HG03064 (cell line): ENCODE data around the gene STX7.

Experiments
- ATAC-seq: cut with Tn5 transposase; IDR thresholded peaks from one replicate; pipeline ENCODE4 v1.9.1; 2021; ENCODE audit warnings: low read depth; ENCODE audit not compliant: unreplicated experiment

The STX7 gene

GRCh38 chr6:132479131-132479530 is 33.8 kb downstream of the STX7 start:
- ATAC-seq: no peak

GRCh38 chr6:132478674-132479073 is 34.2 kb downstream of the STX7 start:
- no peak for ATAC-seq

GRCh38 chr6:132478266-132478665 is 34.6 kb downstream of the STX7 start:
- no peak for ATAC-seq

GRCh38 chr6:132476688-132477087 is 36.2 kb downstream of the STX7 start:
- ATAC-seq: no peak

GRCh38 chr6:132475925-132476324 is 37.0 kb downstream of the STX7 start:
- ATAC-seq: no peak

- no peak for ATAC-seq
Measured at GRCh38 chr6:132471787-132472186, 41.1 kb downstream of the STX7 start.

- no peak for ATAC-seq
Measured at GRCh38 chr6:132466952-132467351, 46.0 kb downstream of the STX7 start.

- ATAC-seq: no peak
Measured at GRCh38 chr6:132465530-132466485, 47.1 kb downstream of the STX7 start.

- no peak for ATAC-seq
Measured at GRCh38 chr6:132464538-132465256, 48.2 kb downstream of the STX7 start.

- ATAC-seq: no peak
Measured at GRCh38 chr6:132461958-132462357, 51.0 kb downstream of the STX7 start.

- no peak for ATAC-seq
Measured at GRCh38 chr6:132459605-132459952, 53.3 kb downstream of the STX7 start.

GRCh38 chr6:132458887-132459604 is 53.9 kb downstream of the STX7 start:
- ATAC-seq: no peak

GRCh38 chr6:132456700-132457143 is 56.2 kb downstream of the STX7 start:
- peak; percentile 94 for ATAC-seq

- ATAC-seq: no peak
Measured at GRCh38 chr6:132446855-132447241, 66.1 kb downstream of the STX7 start.

GRCh38 chr6:132446141-132446854 is 66.6 kb downstream of the STX7 start:
- ATAC-seq: no peak

GRCh38 chr6:132445201-132445951 is 67.5 kb downstream of the STX7 start:
- ATAC-seq: no peak

GRCh38 chr6:132443206-132443605 is 69.7 kb downstream of the STX7 start:
- no peak for ATAC-seq

GRCh38 chr6:132430110-132430509 is 82.8 kb downstream of the STX7 start:
- ATAC-seq: no peak

- ATAC-seq: no peak
Measured at GRCh38 chr6:132425176-132425575, 87.7 kb downstream of the STX7 start.

- no peak for ATAC-seq
Measured at GRCh38 chr6:132423839-132424238, 89.1 kb downstream of the STX7 start.
